GM12891 (cell line): Measurements from ENCODE around the gene ARL16.

ENCODE experiments used
- DNase-seq: peaks from one replicate; pipeline ENCODE4 v3.0.0; 2011; ENCODE audit warnings: low spot score; ENCODE audit not compliant: insufficient read length
- FAIRE-seq: peaks from 2 replicates; lab custom pipeline; 2011; peaks lifted over from hg19 to GRCh38; lab: Jason Lieb, UNC
- PAX5 ChIP-seq: IDR thresholded peaks from 2 replicates; pipeline ENCODE4 v1.6.1; 2011; ENCODE audit warnings: low read length, moderate library complexity, mild to moderate bottlenecking; ENCODE audit not compliant: insufficient read depth, severe bottlenecking
- POLR2A ChIP-seq: IDR thresholded peaks from 2 replicates; pipeline ENCODE4 v1.6.1; 2011; ENCODE audit warnings: low read depth, low read length, control low read depth
- POLR2AphosphoS5 ChIP-seq: IDR thresholded peaks from 2 replicates; pipeline ENCODE4 v1.6.1; 2011; ENCODE audit warnings: low read depth, low read length, control low read depth
- POU2F2 ChIP-seq: IDR thresholded peaks from 2 replicates; pipeline ENCODE4 v1.6.1; 2011; ENCODE audit warnings: low read depth, mild to moderate bottlenecking, control low read depth, low read length, moderate library complexity
- SPI1 ChIP-seq: IDR thresholded peaks from 2 replicates; pipeline ENCODE4 v1.6.1; 2011; ENCODE audit warnings: low read depth, low read length, control low read depth
- TAF1 ChIP-seq: IDR thresholded peaks from 2 replicates; pipeline ENCODE4 v1.6.1; 2011; ENCODE audit warnings: low read depth, low read length, control low read depth

Gene ARL16

DNA sequence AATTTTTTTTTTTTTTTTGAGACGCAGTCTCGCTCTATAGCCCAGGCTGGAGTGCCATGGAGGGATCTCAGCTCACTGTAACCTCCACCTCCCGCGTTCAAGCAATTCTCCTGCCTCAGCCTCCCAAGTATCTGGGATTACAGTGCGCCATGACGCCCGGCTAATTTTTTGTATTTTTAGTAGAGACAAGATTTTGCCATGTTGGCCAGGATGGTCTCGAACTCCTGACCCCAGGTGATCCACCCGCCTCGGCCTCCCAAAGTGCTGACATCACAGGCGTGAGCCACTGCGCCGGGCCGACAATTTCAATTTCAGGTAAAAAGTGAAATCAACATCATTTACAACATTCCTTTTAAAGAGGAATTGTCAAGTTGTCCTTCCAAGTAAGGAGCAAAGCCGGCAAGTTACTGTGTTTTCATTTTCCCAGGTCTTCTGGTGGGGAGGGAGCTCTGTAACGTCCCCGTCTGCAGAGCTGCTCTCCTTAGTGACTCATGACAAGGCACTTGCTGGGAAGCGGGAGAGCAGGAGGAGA, 47.6 kb downstream of the ARL16 start:
- no peak for TF ChIP-seq POLR2AphosphoS5
- DNase-seq (no peak), FAIRE-seq (no peak)

- TF ChIP-seq POLR2AphosphoS5 (no peak), TAF1 (no peak), POLR2A (no peak), SPI1 (no peak)
- DNase-seq: no peak
- FAIRE-seq: no peak
These were observed 48.2 kb downstream of the ARL16 start for GRCh38 chr17:81635431-81635830.

DNA sequence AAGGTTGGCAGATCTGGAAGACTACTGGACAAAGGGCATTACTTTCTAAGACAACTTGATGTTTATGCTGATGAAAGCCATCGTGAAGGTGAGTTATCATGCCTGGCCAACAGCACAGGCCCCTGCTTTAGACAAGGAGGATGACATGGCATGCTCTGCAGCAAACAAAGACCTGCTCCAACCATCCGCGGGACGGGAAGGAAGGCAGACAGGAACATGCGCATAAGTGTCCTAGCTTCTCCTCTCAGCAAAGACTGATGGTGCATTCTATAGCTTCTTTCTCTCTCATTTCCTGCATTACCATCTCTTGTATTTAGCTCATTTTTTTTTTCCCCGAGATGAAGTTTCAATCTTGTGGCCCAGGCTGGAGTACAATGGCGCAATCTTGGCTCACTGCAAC, 52.1 kb downstream of the ARL16 start:
- TF ChIP-seq POLR2A (no peak), POU2F2 (no peak), PAX5 (no peak), TAF1 (no peak), POLR2AphosphoS5 (no peak)
- FAIRE-seq (no peak), DNase-seq (no peak)
